ENCODE data around the gene ATAD1.
"Not testable (repeated sequence)": the region's sequence is repeated elsewhere in the genome, so short reads cannot be mapped to it uniquely, and the experiment has no call there.

ATAD1 gene

DNA sequence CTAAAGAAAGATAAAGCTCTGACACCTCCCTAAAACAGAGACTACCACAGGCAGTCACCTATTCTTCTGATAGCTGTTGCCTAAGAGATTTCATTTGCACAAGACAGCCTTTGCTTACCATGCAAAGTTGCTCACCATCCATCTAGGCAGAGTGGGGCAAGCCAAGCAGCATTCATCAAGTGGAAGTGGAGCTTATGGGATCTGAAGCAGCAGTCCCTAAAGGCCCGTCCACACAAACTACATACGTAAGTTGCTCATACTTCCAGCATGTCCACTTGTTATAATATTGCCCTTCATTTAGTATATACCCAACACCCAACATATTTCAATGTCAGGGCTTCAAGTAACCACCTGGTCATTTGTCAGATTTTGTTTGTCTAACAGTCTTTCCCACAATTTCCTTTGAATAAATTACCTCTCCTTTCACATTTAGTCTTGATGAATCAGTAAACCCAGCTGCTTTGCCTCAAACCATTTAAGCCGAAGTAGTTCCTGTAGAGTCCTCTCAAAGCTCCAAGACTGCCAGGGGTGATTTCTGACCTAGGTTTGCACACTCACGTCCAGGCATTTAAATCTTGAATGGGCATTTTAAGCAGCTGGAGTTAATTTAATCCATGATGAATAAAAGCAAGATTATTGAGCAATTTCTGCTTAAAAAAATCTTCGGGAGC, 67.9 kb downstream of the ATAD1 start:
- no peak for DNase-seq (ENCODE audit: insufficient read length, low spot score)
- FAIRE-seq = peak; percentile 23
- TF ChIP-seq TAF1 (IDR thresholded peaks at IDR 0.05; ENCODE audit: low read depth, low read length) (no peak), POLR2AphosphoS5 (IDR thresholded peaks at IDR 0.05; ENCODE audit: low read depth, low read length) (peak; percentile 40)

DNA sequence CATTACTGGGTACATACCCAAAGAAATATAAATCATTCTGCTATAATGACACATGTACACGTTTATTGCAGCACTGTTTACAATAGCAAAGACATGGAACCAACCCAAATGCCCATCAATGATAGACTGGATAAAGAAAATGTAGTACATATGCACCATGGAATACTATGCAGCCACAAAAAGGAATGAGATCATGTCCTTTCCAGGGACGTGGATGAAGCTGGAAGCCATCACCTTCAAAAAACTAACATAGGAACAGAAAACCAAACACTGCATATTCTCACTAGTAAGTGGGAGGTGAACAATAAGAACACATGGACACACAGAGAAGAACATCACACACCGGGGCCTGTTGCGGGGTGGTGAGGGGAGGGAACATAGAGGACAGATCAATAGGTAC, 69.8 kb downstream of the ATAD1 start:
- not testable (repeated sequence) for FAIRE-seq; DNase-seq (ENCODE audit: insufficient read length, low spot score)

DNA sequence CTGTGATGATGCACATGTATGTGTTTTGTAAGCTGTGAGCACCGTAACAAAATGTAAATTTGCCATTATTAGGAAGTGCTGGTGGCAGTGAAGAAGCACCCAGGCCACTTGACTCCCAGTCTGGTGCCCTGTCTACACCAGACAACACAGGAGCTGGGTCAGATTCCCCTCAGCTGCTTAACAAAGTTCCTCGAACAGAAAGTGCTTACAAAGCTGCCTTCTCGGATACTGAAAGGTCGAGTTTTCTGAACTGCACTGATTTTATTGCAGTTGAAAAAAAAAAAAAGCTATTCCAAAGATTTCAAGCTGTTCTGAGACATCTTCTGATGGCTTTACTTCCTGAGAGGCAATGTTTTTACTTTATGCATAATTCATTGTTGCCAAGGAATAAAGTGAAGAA, 71.1 kb downstream of the ATAD1 start:
- no peak for DNase-seq (ENCODE audit: insufficient read length, low spot score)
- no peak for FAIRE-seq
- no peak for TF ChIP-seq POU2F2 (IDR thresholded peaks at IDR 0.05; ENCODE audit: low read depth, low read length)
- TF ChIP-seq SPI1 (IDR thresholded peaks at IDR 0.05; ENCODE audit: low read depth, low read length) = no peak
- TF ChIP-seq POLR2A (IDR thresholded peaks at IDR 0.05; ENCODE audit: low read depth, low read length) = no peak
- TF ChIP-seq TAF1 (IDR thresholded peaks at IDR 0.05; ENCODE audit: low read depth, low read length) = no peak
- no peak for TF ChIP-seq PAX5 (IDR thresholded peaks at IDR 0.05; ENCODE audit: insufficient read depth, low read length, severe bottlenecking)
- TF ChIP-seq POLR2AphosphoS5 (IDR thresholded peaks at IDR 0.05; ENCODE audit: low read depth, low read length) = no peak

DNA sequence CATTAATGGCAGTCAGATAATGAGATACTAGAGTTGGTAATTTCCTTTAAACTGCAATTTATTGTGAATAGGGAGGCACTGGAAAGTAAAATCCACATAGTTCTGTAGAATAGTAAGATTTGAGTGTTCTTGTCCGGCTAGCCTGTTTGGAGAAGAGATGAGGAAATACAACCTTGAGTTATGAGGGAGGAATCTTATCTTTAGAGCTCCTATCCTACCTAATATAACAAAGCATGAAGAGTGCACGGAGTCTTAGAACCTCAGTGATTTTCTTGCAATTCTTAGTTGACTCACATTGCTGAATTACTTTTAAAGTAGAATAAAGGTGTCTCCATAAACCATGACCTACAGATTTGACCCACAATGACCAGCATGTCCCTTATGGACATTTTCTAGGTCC, 73.4 kb downstream of the ATAD1 start:
- FAIRE-seq = no peak
- no peak for TF ChIP-seq POU2F2 (IDR thresholded peaks at IDR 0.05; ENCODE audit: low read depth, low read length)
- no peak for TF ChIP-seq SPI1 (IDR thresholded peaks at IDR 0.05; ENCODE audit: low read depth, low read length)
- TF ChIP-seq TAF1 (IDR thresholded peaks at IDR 0.05; ENCODE audit: low read depth, low read length) = no peak
- no peak for TF ChIP-seq PAX5 (IDR thresholded peaks at IDR 0.05; ENCODE audit: insufficient read depth, low read length, severe bottlenecking)
- no peak for TF ChIP-seq POLR2AphosphoS5 (IDR thresholded peaks at IDR 0.05; ENCODE audit: low read depth, low read length)
- no peak for TF ChIP-seq POLR2A (IDR thresholded peaks at IDR 0.05; ENCODE audit: low read depth, low read length)
- DNase-seq (ENCODE audit: insufficient read length, low spot score) = no peak

DNA sequence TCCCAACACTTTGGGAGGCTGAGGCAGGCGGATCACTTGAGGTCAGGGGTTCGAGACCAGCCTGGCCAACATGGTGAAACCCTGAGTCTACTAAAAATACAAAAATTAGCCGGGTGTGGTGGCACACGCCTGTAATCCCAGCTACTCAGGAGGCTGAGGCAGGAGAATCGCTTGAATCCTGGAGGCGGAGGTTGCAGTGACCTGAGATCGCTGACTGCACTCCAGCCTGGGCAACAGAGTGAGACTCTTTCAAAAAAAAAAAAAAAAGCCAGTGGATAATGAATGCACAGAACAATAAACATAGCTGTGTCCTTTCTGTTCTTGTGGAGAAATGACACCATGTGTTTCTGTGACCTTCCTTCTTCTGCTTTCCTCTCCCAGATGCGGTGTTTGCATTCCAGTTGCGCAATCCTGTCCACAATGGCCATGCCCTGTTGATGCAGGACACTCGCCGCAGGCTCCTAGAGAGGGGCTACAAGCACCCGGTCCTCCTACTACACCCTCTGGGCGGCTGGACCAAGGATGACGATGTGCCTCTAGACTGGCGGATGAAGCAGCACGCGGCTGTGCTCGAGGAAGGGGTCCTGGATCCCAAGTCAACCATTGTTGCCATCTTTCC, 74.9 kb downstream of the ATAD1 start:
- DNase-seq (ENCODE audit: insufficient read length, low spot score) = not testable (repeated sequence)
- peak; percentile 45 for FAIRE-seq

DNA sequence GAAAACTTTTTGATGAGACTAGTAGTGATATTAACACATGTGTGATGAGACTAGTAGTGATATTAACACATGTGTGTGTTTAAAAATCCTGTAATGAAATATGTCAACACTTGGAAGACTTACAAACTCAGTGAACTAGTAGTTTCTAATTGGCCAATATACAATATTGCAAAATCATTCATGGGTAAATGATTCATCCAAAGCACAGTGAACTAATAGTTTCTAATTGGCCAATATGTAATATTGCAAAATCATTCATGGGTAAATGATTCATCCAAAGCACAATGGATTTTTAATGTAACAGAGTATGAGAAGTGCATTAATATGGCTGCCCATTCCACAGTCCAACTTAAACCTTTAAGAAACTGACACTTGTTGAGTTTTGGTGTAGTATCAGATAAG, 77.8 kb downstream of the ATAD1 start:
- FAIRE-seq (peak; percentile 72), DNase-seq (ENCODE audit: insufficient read length, low spot score) (no peak)
- TF ChIP-seq SPI1 (IDR thresholded peaks at IDR 0.05; ENCODE audit: low read depth, low read length) (no peak), POLR2A (IDR thresholded peaks at IDR 0.05; ENCODE audit: low read depth, low read length) (no peak), POU2F2 (IDR thresholded peaks at IDR 0.05; ENCODE audit: low read depth, low read length) (no peak), TAF1 (IDR thresholded peaks at IDR 0.05; ENCODE audit: low read depth, low read length) (no peak), PAX5 (IDR thresholded peaks at IDR 0.05; ENCODE audit: insufficient read depth, low read length, severe bottlenecking) (no peak), POLR2AphosphoS5 (IDR thresholded peaks at IDR 0.05; ENCODE audit: low read depth, low read length) (no peak)

DNA sequence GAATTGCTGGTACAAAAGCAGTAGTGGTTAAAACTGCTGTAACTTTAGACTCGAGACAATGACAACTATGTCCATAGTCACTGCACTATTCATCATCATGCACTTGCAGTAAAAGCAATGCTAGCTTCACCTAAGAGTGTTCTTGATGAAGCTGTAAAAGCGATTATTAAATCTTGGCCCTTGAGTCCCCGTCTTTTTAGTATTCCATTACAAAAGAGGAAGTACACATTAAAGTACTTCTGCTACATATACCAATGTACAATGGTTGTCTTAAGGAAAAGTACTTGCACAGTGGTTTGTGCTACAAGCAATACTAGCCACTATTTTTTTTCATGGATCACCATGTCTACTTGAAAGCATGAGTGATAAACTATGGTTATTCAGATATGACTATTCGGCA, 78.3 kb downstream of the ATAD1 start:
- DNase-seq (ENCODE audit: insufficient read length, low spot score) = no peak
- no peak for FAIRE-seq
- TF ChIP-seq POU2F2 (IDR thresholded peaks at IDR 0.05; ENCODE audit: low read depth, low read length) (no peak), PAX5 (IDR thresholded peaks at IDR 0.05; ENCODE audit: insufficient read depth, low read length, severe bottlenecking) (no peak), SPI1 (IDR thresholded peaks at IDR 0.05; ENCODE audit: low read depth, low read length) (no peak), TAF1 (IDR thresholded peaks at IDR 0.05; ENCODE audit: low read depth, low read length) (no peak), POLR2AphosphoS5 (IDR thresholded peaks at IDR 0.05; ENCODE audit: low read depth, low read length) (no peak), POLR2A (IDR thresholded peaks at IDR 0.05; ENCODE audit: low read depth, low read length) (no peak)

DNA sequence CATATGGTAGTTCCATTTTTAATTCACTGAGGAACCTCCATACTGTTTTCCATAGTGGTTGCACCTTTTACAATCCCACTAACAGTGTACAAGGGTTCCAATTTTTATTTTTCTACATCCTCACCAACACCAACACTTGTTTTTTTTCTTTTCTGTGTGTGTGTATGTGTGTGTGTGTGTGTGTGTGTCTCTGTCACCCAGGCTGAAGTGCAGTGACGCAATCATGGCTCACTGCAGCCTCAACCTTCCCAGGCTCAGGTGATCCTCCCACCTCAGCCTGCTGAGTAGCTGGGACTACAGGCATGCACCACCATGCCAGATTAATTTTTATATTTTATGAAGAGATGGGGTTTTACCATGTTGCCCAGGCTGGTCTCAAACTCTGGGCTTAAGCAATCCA, 79.8 kb downstream of the ATAD1 start:
- DNase-seq (ENCODE audit: insufficient read length, low spot score); FAIRE-seq: not testable (repeated sequence)

DNA sequence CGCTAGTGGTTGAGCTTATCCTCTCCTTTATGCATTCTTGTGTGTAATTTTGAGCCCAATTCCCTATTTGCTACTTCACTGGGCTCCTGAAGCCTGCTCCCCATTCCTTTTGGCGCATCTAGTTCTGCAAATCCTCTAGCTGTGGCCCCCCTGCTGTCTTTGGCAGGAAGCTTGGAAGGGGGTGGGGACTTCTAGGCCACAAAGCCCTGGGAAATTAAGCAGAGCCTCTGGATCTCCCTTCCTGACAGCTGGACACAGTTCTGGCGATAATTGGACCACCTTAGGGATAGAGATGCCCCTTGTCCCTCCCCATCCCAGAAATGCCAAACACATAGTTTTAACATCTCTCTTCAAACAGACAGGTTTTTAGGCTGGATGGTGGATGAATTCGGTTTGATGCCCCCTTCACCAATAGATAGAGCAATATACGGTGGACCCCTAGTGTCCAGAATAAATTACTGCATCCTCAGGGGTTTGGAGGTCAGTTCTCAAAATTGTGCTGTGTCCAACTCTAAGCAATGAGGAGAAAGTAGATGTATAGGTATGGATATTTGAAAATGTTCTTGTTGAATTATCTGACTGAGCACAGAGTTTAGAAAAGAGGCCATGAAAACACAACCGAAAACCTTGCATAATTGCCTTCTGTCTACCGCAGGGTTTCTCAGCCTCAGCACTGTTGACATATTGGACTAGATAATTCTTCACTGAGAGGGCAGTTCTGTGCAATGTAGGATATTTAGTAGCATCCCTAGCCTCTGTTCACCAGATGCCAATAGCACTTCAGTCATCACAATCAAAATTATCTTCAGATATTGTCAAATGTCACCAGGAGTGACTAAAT, 82.8 kb downstream of the ATAD1 start:
- no peak for TF ChIP-seq POLR2A (IDR thresholded peaks at IDR 0.05; ENCODE audit: low read depth, low read length)
- no peak for TF ChIP-seq POLR2AphosphoS5 (IDR thresholded peaks at IDR 0.05; ENCODE audit: low read depth, low read length)
- no peak for TF ChIP-seq PAX5 (IDR thresholded peaks at IDR 0.05; ENCODE audit: insufficient read depth, low read length, severe bottlenecking)
- TF ChIP-seq TAF1 (IDR thresholded peaks at IDR 0.05; ENCODE audit: low read depth, low read length) = no peak
- no peak for TF ChIP-seq POU2F2 (IDR thresholded peaks at IDR 0.05; ENCODE audit: low read depth, low read length)
- no peak for TF ChIP-seq SPI1 (IDR thresholded peaks at IDR 0.05; ENCODE audit: low read depth, low read length)
- peak; percentile 17 for DNase-seq (ENCODE audit: insufficient read length, low spot score)
- peak; percentile 72 for FAIRE-seq

DNA sequence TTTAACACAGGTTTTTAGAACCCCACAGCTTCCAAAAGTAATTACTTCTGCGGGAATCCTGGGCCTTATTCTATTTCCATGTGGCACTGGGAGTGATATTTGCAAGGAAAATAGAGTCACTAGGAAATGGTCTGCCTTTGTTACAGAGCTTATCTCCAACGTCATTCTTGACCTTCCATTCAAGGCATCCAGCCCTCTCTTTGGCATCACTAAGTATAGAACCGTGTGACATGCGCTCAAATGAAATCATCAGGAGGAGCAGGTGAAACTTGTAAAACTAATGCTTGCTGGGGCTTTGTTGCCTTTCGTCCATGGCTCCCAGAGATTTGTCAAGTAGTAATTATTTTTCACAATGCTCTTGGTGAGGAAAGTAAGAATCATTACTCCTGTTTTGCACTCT, 84.9 kb downstream of the ATAD1 start:
- FAIRE-seq (no peak), DNase-seq (ENCODE audit: insufficient read length, low spot score) (no peak)
- TF ChIP-seq PAX5 (IDR thresholded peaks at IDR 0.05; ENCODE audit: insufficient read depth, low read length, severe bottlenecking) = no peak
- TF ChIP-seq SPI1 (IDR thresholded peaks at IDR 0.05; ENCODE audit: low read depth, low read length) = no peak
- no peak for TF ChIP-seq TAF1 (IDR thresholded peaks at IDR 0.05; ENCODE audit: low read depth, low read length)
- TF ChIP-seq POU2F2 (IDR thresholded peaks at IDR 0.05; ENCODE audit: low read depth, low read length) = no peak
- TF ChIP-seq POLR2A (IDR thresholded peaks at IDR 0.05; ENCODE audit: low read depth, low read length) = no peak
- no peak for TF ChIP-seq POLR2AphosphoS5 (IDR thresholded peaks at IDR 0.05; ENCODE audit: low read depth, low read length)

Data from GM12891 (cell line).